Liver (tissue), 3 donors: ENCODE results near the gene CEP170.
"Not testable (repeated sequence)": the region's sequence is repeated elsewhere in the genome, so short reads cannot be mapped to it uniquely, and the experiment has no call there.

Source experiments
- ATF3 ChIP-seq: IDR thresholded peaks from 2 replicates; pipeline ENCODE4 v1.6.1; 2016; ENCODE audit warnings: antibody characterized with exemption
- CTCF ChIP-seq: fragments of 150-350 bp; IDR thresholded peaks from 2 replicates; pipeline ENCODE4 v1.5.1; 2017; ENCODE audit warnings: improper control_type of control experiment, low read depth, low read length; ENCODE audit not compliant: missing input control
- RAD21 ChIP-seq, 2 donors: IDR thresholded peaks; 2 replicates each; pipeline ENCODE4 v1.6.1; 2016; ENCODE audit warnings: antibody characterized with exemption in 2 of 2, mild to moderate bottlenecking in 2 of 2
- TAF1 ChIP-seq: conservative IDR thresholded peaks from 2 replicates; pipeline ENCODE4 v1.6.1; 2016; ENCODE audit warnings: antibody characterized with exemption, mild to moderate bottlenecking
- TF ChIP-seq, protein P1 (sequence below): IDR thresholded peaks from 2 replicates; pipeline ENCODE4 v1.6.1; 2016; ENCODE audit warnings: antibody characterized with exemption, mild to moderate bottlenecking
- donor health status: healthy.
- donor health status: healthy.

DNA sequence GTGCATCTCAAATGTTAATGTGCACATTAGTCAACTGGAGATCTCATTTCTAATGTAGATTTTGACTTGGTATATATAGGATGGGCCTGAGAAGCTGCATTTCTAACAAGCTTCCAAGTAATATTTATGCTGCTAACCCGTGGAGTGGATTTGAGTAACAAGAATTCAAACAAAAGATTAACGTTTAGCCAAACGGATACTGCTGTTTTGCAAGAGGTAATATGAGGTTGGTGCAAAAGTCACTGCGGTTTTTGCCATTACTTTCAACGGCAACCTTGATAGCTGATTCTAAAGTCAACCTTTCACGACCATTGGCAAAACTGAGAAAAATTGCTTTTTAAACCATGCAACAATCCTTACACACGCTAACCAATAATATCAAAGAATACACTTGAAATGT lies 70.3 kb downstream of the CEP170 start:
- not testable (repeated sequence) for TF ChIP-seq TAF1, CTCF, ATF3
- TF ChIP-seq RAD21 (IDR thresholded peaks at IDR 0.05) = peak in 1 of 2 donors; percentile 4
- TF ChIP-seq, protein P1, sequence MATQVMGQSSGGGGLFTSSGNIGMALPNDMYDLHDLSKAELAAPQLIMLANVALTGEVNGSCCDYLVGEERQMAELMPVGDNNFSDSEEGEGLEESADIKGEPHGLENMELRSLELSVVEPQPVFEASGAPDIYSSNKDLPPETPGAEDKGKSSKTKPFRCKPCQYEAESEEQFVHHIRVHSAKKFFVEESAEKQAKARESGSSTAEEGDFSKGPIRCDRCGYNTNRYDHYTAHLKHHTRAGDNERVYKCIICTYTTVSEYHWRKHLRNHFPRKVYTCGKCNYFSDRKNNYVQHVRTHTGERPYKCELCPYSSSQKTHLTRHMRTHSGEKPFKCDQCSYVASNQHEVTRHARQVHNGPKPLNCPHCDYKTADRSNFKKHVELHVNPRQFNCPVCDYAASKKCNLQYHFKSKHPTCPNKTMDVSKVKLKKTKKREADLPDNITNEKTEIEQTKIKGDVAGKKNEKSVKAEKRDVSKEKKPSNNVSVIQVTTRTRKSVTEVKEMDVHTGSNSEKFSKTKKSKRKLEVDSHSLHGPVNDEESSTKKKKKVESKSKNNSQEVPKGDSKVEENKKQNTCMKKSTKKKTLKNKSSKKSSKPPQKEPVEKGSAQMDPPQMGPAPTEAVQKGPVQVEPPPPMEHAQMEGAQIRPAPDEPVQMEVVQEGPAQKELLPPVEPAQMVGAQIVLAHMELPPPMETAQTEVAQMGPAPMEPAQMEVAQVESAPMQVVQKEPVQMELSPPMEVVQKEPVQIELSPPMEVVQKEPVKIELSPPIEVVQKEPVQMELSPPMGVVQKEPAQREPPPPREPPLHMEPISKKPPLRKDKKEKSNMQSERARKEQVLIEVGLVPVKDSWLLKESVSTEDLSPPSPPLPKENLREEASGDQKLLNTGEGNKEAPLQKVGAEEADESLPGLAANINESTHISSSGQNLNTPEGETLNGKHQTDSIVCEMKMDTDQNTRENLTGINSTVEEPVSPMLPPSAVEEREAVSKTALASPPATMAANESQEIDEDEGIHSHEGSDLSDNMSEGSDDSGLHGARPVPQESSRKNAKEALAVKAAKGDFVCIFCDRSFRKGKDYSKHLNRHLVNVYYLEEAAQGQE = not testable (repeated sequence)
